HG03280 (cell line): ENCODE results near the gene OAS1.
A peak's percentile ranks its signal among the peaks of the same experiment; 100 is the strongest.
"Not testable (repeated sequence)": the region's sequence is repeated elsewhere in the genome, so short reads cannot be mapped to it uniquely, and the experiment has no call there.

Source experiments
- ATAC-seq: cut with Tn5 transposase; IDR thresholded peaks from one replicate; pipeline ENCODE4 v1.9.1; 2021; ENCODE audit warnings: mild to moderate bottlenecking, moderate library complexity; ENCODE audit not compliant: unreplicated experiment

OAS1 gene

DNA sequence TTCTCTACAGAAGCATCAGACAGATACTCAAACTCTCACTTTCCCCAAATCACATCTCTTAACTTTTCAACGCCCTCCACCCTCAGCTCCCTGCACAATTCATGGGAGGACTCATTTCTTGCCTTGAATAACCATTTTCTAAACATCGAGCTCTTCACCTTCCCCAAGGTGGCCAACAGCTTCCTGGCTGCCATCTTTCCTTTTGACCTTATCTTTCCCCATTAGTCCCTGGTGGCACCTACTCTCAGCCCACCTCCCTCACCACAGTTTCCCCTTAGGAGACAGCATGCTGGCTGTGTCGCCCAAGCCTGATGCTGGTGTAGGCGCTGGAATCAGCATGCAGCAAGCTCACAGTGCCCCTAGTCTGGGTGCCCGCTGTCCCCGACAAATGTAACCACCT, 8.4 kb upstream of the OAS1 start:
- ATAC-seq: no peak

DNA sequence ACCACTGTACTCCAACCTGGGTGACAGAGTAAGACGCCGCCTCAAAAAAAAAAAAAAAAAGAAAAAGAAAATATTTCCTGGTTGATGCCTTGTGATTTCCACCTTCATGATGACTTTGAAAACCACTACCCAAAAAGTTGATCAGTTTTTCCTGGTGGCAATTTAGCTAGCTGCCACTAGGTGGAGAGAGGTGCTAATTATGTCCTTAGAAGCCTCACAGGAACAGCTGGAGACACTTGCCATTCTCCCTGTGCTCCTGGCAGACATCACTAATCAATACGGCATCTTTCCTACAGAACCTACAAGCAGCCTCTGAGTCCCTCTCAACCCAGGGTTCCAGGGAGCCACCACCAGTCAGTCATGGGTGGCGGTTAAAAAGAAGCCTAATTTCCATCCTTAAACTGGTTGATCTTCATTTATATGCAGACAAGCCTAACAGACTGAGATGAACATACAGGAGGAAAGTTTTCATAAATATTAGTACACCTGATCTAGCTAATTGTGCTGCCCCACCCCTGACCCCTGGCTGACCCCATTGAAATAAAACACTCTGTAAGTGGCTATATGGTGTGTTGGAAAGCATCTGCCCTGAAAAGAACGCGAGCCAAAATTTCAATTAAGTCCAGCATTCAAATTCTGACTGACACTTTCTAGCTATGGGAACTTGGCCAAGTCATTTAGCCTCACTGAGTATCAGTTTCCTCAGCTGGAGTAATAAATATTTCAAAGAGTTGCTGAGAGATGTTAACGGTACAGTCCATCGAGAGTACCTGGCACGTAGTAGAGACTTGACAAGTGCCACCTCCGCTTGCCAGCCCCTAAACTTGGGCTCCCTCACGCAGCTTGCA, 6.2 kb upstream of the OAS1 start:
- no peak for ATAC-seq

DNA sequence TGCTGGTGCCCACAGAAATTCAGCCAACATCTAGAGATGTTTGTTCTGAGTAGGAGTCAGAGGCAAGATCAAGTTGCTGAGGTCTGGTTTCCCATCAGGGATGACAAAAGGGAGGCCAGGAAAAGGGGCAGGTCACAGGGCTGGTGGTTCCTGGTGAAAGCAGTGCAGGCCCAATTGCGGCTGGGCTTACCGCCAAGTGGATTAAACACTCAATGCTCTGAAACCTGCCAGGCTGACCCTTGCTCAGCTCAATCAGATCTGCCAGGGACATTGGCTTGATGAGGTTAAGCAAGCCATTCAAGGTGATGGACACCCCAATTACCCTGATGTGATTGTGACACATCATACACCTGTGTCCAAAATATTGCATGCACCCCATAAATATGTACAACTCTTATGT, 5.5 kb upstream of the OAS1 start:
- no peak for ATAC-seq

DNA sequence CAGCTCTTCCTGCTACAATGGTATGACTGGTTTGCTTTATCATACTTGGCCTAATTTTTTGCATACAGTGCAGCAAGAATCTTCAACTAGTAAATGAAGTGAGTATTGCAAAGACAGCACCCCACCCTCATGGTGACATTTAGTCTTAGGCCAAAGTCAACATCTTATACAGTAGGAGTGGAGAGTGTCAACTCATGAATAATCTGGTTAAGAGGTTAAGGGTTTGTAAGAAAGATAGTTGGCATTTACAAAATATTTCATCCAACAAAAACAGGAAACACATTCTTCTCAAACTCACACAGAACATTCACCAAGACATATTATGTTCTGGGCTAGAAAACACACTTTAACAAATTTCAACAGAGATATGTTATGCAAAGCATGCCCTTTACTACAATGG, 2.2 kb upstream of the OAS1 start:
- ATAC-seq: no peak

- ATAC-seq: no peak
Observed at GRCh38 chr12:112905451-112906089, 1.2 kb upstream of the OAS1 start.

DNA sequence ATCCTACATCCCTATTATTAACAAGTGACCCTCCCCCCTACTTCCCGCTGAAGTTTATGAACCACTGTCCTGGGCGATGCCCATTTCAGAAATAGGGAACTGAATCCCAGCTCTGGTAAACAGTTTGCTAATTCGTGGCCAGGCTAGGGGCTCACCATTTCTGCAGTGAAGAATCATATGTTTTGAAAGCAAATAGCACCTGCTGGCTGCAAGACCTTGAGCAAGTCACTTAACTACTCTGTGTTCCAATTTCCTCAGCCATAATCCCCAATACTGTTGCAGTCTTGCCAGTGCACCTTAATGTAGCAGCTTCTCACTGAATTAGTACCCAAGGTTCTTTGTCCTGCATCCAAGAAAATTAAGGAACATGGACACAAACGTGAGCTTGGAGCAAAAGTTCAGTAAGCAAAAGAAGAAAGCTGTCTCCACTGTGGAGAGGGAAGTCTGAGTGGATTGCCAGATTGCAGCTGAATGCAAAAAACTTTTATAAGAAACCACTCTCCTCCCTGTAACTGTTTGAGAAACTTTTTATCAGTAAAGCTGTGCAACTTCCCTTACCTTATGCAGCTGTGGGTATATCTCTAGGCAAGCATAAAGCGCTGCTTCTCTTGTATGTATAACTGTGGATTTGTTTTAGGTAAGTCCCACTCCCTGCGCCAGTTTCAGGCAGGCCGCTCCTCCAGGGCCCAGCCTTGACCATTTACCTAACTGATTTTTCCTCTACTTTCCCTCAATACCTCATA, 824 bp downstream of the OAS1 start:
- peak; percentile 57 for ATAC-seq

GRCh38 chr12:112908548-112908947, 1.8 kb downstream of the OAS1 start:
- ATAC-seq: no peak

GRCh38 chr12:112909693-112910092, 2.9 kb downstream of the OAS1 start:
- no peak for ATAC-seq

GRCh38 chr12:112913038-112913688, 6.4 kb downstream of the OAS1 start:
- ATAC-seq: no peak

DNA sequence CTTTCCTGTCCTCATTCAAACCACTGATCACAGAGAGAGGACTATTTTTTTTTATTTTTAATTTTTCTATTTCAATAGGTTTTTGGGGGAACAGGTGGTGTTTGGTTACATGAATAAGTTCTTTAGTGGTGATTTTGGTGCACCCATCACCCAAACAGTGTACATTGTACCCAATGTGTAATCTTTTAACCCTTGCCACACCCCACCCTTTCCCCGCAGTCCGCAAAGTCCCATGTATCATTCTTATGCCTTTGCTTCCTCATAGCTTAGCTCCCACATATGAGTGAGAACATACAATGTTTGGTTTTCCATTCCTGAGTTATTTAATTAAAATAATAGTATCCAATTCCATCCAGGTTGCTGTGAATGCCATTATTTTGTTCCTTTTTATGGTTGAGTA, 7.1 kb downstream of the OAS1 start:
- ATAC-seq: not testable (repeated sequence)

DNA sequence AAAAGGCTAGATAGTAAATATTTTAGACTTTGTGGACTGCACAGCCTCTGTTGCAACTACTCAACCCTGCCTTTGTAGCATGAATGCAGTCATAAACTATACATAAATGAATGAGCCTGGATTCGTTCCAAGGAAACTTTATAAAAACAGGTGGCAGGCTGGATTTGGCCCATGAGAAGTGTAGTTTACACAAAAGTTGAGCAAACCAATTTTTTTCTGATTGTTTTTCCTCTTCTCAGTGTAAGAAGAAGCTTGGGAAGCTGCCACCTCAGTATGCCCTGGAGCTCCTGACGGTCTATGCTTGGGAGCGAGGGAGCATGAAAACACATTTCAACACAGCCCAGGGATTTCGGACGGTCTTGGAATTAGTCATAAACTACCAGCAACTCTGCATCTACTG, 9.5 kb downstream of the OAS1 start:
- ATAC-seq: no peak

- ATAC-seq: no peak
Observed at GRCh38 chr12:112919121-112919520, 12.4 kb downstream of the OAS1 start.

DNA sequence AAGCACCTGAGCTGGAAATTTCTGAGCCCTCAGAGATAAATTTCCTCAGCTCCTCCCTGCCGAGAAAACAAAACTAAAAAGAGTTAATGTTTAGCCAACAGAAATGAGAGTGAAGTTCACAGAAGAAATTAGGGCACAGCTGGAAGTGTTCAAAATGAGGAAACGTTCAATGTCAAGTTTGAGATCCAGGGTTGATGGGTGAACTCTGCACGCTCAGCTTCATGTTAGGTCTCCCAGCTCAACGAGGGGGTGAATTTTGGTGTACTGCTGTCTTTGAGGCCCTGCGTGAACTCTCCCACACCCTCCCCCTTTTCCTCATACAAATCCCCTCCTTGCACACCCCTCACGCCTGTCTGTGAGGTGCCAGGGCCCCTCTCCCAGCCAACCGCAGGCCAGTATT, 18.2 kb downstream of the OAS1 start:
- no peak for ATAC-seq

GRCh38 chr12:112926416-112927033, 19.8 kb downstream of the OAS1 start:
- ATAC-seq: not testable (repeated sequence)

GRCh38 chr12:112927475-112927874, 20.7 kb downstream of the OAS1 start:
- no peak for ATAC-seq

- ATAC-seq: no peak
Observed at GRCh38 chr12:112927925-112928324, 21.2 kb downstream of the OAS1 start.

- ATAC-seq: no peak
Observed at GRCh38 chr12:112928978-112929377, 22.2 kb downstream of the OAS1 start.

DNA sequence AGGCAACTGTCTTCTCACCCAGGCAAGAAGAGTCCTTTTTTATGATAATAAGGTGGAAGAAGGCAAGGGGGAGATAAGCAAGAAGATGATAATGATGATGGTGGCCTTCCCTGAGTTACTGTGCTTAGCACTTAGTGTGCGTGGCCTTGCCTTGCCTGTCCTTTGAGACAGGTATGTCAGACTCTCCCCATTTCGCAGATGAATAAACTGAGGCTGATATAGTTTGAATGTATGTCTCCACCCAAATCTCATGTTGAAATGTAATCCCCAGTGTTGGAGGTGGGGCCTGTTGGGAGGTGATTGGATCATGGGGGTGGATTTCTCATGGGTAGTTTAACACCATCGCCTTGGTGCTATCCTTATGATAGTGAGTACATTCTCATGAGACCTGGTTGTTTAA, 23.0 kb downstream of the OAS1 start:
- ATAC-seq: no peak

- ATAC-seq: no peak
Observed at GRCh38 chr12:112930350-112930749, 23.6 kb downstream of the OAS1 start.

DNA sequence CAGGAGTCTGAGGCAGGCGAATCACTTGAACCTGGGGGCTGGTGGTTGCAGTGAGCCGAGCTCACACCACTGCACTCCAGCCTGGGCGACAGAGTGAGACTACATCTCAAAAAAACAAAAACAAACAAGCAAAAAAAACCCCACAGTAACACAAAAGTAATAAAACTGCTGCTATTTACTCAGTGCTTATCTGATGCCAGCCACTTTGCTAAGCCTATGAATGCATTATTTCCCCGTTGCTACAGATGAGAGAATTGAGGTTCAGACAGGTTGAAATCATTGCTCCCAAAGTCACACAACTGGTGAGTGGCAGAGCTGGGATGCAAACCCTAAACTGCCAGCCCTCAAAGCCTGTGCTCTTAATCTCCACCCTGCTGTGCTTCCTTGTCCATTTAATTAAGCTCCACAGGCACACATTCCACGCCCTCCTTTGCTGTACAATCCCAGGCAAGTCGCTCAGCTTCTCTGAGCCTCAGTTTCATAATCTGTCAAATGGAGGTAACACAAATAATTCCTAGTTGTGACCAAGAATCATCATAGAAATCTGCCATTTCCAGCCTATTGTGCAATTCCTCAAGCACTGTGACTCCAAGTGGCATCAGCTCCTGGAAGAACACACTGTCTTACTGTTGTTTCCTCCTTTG, 25.8 kb downstream of the OAS1 start:
- no peak for ATAC-seq
